CD4-positive, alpha-beta T cell treated with Interleukin-2 at 100 ng/mL for 4 hours (primary cell): ENCODE results near the gene RNH1.

Experiments
- DNase-seq: peaks from one replicate; pipeline ENCODE4 v3.0.0-alpha.2; 2020; ENCODE audit warnings: low spot score

The RNH1 gene

GRCh38 chr11:499201-500076, 7.6 kb downstream of the RNH1 start:
- no peak for DNase-seq

DNA sequence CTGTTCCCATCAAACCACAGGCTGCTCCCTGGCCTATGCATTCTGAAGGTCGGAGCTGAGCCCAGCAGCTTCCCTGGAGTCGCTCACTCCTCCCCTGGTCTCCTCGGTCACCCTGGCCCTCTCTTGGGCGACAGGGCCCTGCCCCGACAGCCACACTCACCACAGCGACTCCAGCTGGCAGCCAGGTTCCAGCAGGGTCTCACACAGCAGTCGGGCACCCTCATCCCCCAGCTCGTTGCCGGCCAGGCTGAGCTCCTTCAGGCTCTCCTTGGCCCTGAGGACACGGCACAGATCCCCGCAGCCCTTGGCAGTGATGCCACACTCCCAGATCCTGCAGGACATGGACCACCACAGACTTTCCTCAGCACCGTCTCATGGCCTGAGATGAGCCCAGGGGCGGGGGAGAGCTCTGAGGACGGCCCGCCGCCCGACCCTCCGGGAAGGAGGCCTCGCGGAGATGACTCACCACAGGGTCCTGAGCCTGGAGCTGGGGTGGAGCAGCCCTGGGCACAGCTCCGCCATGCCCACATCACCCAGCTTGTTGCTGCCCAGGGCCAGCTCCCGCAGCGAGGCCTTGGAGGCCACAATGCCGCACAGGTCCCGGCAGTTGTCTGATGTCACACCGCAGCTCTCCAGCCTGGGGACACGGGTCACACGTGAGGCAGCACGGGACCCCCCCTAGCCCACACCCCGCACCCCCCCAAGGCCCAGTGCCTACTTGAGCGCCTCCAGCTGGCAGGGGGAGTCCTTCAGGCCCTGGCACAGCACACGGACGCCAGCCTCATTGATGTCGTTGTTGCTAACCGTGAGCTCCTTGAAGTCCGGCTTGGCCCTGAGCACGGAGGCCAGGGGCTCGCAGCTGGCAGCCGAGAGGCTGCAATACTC, 8.5 kb downstream of the RNH1 start:
- no peak for DNase-seq

DNA sequence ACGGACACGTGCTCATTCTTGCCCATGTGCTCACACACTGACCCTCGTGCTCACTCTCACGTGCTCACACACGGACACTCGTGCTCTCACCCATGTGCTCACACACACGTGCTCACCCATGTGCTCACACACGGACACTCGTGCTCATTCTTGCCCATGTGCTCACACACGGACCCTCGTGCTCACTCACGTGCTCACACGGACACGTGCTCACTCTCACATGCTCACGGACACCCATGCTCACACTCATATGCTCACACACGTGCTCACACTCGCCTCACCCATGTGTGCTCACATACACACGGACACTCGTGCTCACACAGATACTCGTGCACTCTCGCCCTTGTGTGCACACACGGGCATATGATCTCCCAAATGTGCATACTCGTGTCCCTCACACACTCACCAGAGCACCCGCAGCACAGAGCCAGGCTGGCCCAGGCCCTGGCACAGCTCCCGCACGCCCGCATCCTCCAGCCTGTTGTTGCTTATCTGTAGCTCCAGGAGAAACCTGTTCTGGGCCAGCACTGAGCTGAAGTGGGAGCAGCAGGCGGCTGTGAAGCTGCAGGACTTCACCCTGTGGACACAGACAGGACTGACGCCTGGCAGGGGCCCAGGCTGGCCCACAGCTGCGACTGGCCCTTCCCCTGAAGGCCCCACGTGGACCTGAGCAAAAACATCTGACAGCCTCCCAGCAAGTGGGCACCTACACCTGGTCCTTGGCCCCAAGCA, 9.3 kb downstream of the RNH1 start:
- DNase-seq = no peak

GRCh38 chr11:496834-497564, 10.0 kb downstream of the RNH1 start:
- no peak for DNase-seq

- DNase-seq = no peak
Measured at GRCh38 chr11:495537-495931, 11.5 kb downstream of the RNH1 start.

GRCh38 chr11:494761-495536, 12.1 kb downstream of the RNH1 start:
- DNase-seq = no peak

GRCh38 chr11:492427-493226, 14.4 kb downstream of the RNH1 start:
- DNase-seq = no peak

- DNase-seq = no peak
Measured at GRCh38 chr11:491358-491757, 15.7 kb downstream of the RNH1 start.

DNA sequence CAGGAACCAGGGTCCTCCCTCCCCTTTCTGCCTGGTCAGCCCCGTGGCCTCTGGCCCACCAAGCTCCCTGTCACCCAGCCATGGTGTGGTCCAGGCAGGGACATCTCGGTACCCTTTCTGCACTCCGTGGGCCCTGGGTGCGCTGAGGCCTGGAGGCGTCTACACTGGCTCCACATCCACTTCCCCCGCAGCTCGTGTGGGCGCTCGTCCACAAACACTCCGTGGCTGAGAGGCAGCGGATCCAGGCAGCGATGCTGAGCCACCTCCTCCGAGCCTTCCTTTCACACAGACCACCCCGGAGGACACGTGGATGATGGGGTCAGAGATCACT, 16.1 kb downstream of the RNH1 start:
- no peak for DNase-seq

DNA sequence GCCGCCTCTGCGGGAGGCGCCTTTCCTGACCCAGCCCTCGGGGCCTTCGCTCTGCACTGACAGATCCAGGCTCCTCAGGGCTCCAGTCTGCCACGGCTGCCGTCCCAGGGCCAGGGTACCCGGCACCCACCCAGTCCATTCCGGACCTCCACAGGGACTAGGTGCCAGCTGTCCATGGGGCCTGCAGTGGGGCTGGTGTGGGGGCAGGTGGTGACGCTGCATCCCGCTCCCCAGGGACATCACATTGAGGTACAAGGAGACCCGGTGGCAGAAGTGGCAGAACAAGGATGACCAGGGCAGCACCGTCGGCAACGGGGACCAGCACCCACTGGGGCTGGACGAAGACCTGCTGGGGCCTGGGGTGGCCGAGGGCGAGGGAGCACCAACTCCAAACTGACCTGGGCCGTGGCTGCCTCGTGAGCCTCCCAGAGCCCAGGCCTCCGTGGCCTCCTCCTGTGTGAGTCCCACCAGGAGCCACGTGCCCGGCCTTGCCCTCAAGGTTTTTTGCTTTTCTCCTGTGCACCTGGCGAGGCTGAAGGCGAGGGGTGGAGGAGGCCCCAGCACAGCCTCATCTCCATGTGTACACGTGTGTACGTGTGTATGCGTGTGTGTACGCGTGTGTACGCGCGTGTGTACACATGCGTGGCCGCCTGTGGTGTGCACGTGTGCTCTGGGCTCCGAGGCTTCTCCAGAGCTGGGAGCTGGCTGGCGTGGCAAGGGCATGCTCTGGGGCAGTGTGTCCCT, 16.7 kb downstream of the RNH1 start:
- DNase-seq = no peak

DNA sequence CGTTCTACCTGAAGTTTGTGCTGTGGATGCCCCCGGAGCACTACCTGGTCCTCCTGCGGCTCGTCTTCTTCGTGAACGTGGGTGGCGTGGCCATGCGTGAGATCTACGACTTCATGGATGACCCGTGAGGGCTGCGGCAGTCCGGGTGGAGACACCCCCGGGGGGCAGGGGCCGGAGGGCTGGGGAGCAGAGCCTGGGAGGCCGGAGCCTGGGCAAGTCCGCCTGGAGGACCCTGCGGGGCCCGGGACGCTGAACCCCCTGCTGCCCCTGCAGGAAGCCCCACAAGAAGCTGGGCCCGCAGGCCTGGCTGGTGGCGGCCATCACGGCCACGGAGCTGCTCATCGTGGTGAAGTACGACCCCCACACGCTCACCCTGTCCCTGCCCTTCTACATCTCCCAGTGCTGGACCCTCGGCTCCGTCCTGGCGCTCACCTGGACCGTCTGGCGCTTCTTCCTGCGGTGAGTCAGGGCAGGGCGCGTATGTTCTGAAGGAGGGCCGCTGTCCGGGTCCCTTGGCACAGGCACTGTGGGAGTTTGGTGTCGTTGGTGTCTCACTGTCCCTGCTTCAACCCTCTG, 17.3 kb downstream of the RNH1 start:
- no peak for DNase-seq

DNA sequence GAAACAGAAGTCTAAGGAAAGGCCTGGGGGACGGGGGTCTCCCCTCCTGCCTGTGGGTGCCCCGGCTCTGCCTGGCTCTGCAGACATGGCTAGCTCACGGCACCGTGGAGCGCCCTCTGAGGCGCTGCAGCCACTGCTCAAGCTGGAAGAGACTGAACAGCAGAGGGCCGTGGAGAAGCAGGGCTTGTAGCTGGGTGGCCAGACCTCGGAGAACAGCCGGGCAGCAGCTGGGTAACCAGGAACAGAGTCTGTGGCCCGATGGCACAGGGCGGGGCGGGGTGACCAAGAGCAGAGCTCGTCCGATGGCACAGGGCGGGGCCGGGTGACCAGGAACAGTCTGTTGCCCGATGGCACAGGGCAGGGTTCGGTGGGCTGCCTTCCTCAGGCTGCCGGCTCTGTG, 18.1 kb downstream of the RNH1 start:
- DNase-seq = no peak

GRCh38 chr11:488579-488978, 18.5 kb downstream of the RNH1 start:
- DNase-seq = no peak

GRCh38 chr11:488062-488461, 19.0 kb downstream of the RNH1 start:
- no peak for DNase-seq

- no peak for DNase-seq
Measured at GRCh38 chr11:487571-488021, 19.4 kb downstream of the RNH1 start.

DNA sequence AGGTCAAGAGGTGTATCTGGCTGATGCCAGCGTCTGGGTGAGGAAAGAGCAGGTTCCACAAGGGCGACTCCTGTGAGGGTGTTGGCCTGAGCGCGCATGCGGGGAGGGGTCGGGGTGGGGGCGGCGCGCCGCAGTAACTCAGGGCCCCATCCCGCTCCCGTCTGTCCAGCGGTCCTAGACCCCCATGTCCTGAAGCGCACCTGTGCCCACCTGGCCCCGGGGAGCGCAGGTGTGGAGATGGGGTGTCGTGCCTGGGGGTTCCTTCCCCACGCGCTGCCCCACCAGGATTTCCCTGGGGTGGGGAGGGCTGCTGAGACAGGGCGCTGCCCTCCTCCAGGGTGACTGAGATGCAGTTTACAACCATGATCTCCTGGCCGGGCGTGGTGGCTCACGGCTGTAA, 20.9 kb downstream of the RNH1 start:
- no peak for DNase-seq

GRCh38 chr11:484616-485015, 22.4 kb downstream of the RNH1 start:
- DNase-seq = no peak

- DNase-seq = no peak
Measured at GRCh38 chr11:479311-479710, 27.7 kb downstream of the RNH1 start.

DNA sequence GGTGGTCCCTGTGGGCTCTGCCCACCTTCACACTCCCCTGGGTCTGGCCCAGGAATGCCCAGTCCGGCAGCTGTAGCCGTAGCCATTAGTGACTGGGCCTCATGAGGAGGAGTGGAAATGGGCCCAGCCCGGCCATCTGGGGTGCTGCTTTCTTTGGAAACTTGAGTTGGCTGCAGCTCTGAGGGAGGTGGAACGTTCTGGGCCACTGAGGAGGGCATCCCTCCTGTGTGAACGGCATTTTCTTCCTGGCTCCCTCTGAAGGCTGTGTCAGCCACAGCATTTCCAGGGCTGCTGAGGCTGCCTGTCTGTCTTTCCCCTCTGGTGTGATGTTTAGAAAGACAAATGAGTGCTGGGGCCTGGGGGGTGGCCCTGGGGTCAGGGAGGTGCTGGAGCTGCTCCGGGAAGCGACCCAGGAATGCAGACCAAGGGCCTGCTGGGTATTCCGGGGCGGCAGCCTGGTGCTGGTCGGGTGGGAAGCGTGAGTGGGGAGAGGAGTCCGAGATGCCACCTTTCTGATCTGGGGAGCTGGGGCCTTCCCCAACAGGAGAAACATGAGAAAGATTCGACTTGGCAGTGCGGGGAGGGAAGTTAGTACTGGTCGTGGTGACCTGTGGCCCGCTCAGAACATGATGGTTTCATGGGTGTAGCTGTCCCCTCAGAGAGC, 29.9 kb downstream of the RNH1 start:
- DNase-seq = no peak
